GM13977 (cell line): ENCODE results near the gene RAB18.
"Not testable (repeated sequence)": the region's sequence is repeated elsewhere in the genome, so short reads cannot be mapped to it uniquely, and the experiment has no call there.

Experiments used
- DNase-seq: peaks from one replicate; pipeline ENCODE4 v3.0.0; 2012; ENCODE audit warnings: low spot score
- CTCF ChIP-seq: IDR thresholded peaks from 2 replicates; pipeline ENCODE4 v1.5.1; 2012; ENCODE audit warnings: mild to moderate bottlenecking, control low read depth; ENCODE audit not compliant: insufficient read depth; ENCODE audit errors: extremely low read depth, missing control alignments
- in situ Hi-C: fragments of 300-500 bp; cut with MboI; formaldehyde crosslinking; loops from one replicate; pipeline ENCODE4 v1.12.0; 2022; ENCODE audit warnings: low sequenced_read_pairs, low pct_unique_long_range_greater_than_20kb, mixed read lengths, inconsistent platforms; ENCODE audit not compliant: unreplicated experiment

RAB18 gene

GRCh38 chr10:27561334-27561733 is 57.2 kb downstream of the RAB18 start:
- in situ Hi-C loops: no loop called here
- no peak for DNase-seq
- no peak for TF ChIP-seq CTCF

- no peak for DNase-seq
- no peak for TF ChIP-seq CTCF
- in situ Hi-C loops: no loop called here
These were observed 60.3 kb downstream of the RAB18 start for GRCh38 chr10:27564398-27564797.

GRCh38 chr10:27564880-27565279 is 60.8 kb downstream of the RAB18 start:
- no peak for DNase-seq
- no peak for TF ChIP-seq CTCF
- in situ Hi-C loops: no loop called here

GRCh38 chr10:27568196-27569175 is 64.4 kb downstream of the RAB18 start:
- no peak for TF ChIP-seq CTCF
- DNase-seq: no peak
- in situ Hi-C loops: no loop called here

- no peak for TF ChIP-seq CTCF
- no peak for DNase-seq
- in situ Hi-C loops: no loop called here
These were observed 65.8 kb downstream of the RAB18 start for GRCh38 chr10:27569946-27570345.

- in situ Hi-C loops, DNase-seq: not testable (repeated sequence)
These were observed 72.9 kb downstream of the RAB18 start for GRCh38 chr10:27577038-27577437.

- in situ Hi-C loops: no loop called here
- no peak for DNase-seq
- TF ChIP-seq CTCF: no peak
These were observed 74.2 kb downstream of the RAB18 start for GRCh38 chr10:27578316-27578715.
